ENCODE results near the gene BOC.
A peak's percentile ranks its signal among the peaks of the same experiment; 100 is the strongest.

The BOC gene

GRCh38 chr3:113223475-113224281 lies 12.3 kb downstream of the BOC start:
- DNase-seq (ENCODE audit: insufficient read length, low spot score) (peak; percentile 34), FAIRE-seq (peak; percentile 14)

- FAIRE-seq = no peak
- DNase-seq (ENCODE audit: insufficient read length, low spot score) = no peak
Measured at GRCh38 chr3:113225286-113225685, 13.9 kb downstream of the BOC start.

GRCh38 chr3:113226491-113226890 lies 15.1 kb downstream of the BOC start:
- DNase-seq (ENCODE audit: insufficient read length, low spot score) (no peak), FAIRE-seq (no peak)

GRCh38 chr3:113227146-113227545 lies 15.8 kb downstream of the BOC start:
- DNase-seq (ENCODE audit: insufficient read length, low spot score) (no peak), FAIRE-seq (no peak)

GRCh38 chr3:113228498-113229286 lies 17.3 kb downstream of the BOC start:
- FAIRE-seq (no peak), DNase-seq (ENCODE audit: insufficient read length, low spot score) (no peak)

GRCh38 chr3:113231391-113231790 lies 20.0 kb downstream of the BOC start:
- DNase-seq (ENCODE audit: insufficient read length, low spot score) (no peak), FAIRE-seq (no peak)

- FAIRE-seq (no peak), DNase-seq (ENCODE audit: insufficient read length, low spot score) (no peak)
Measured at GRCh38 chr3:113231827-113232253, 20.5 kb downstream of the BOC start.

- FAIRE-seq (no peak), DNase-seq (ENCODE audit: insufficient read length, low spot score) (no peak)
Measured at GRCh38 chr3:113232342-113232741, 21.0 kb downstream of the BOC start.

- DNase-seq (ENCODE audit: insufficient read length, low spot score) = no peak
- no peak for FAIRE-seq
Measured at GRCh38 chr3:113233497-113233896, 22.1 kb downstream of the BOC start.

GRCh38 chr3:113234028-113234427 lies 22.7 kb downstream of the BOC start:
- FAIRE-seq = no peak
- no peak for DNase-seq (ENCODE audit: insufficient read length, low spot score)

- FAIRE-seq = no peak
- DNase-seq (ENCODE audit: insufficient read length, low spot score) = no peak
Measured at GRCh38 chr3:113234688-113235260, 23.4 kb downstream of the BOC start.

GRCh38 chr3:113238503-113238902 lies 27.1 kb downstream of the BOC start:
- DNase-seq (ENCODE audit: insufficient read length, low spot score) (no peak), FAIRE-seq (no peak)

- FAIRE-seq (no peak), DNase-seq (ENCODE audit: insufficient read length, low spot score) (no peak)
Measured at GRCh38 chr3:113240841-113241240, 29.5 kb downstream of the BOC start.

- no peak for FAIRE-seq
- no peak for DNase-seq (ENCODE audit: insufficient read length, low spot score)
Measured at GRCh38 chr3:113241292-113242095, 30.1 kb downstream of the BOC start.

- DNase-seq (ENCODE audit: insufficient read length, low spot score) = no peak
- FAIRE-seq = no peak
Measured at GRCh38 chr3:113242096-113242581, 30.8 kb downstream of the BOC start.

GRCh38 chr3:113243071-113243470 lies 31.7 kb downstream of the BOC start:
- DNase-seq (ENCODE audit: insufficient read length, low spot score) (no peak), FAIRE-seq (no peak)

- DNase-seq (ENCODE audit: insufficient read length, low spot score) = no peak
- FAIRE-seq = no peak
Measured at GRCh38 chr3:113243846-113244245, 32.5 kb downstream of the BOC start.

- FAIRE-seq (no peak), DNase-seq (ENCODE audit: insufficient read length, low spot score) (no peak)
Measured at GRCh38 chr3:113245761-113246161, 34.4 kb downstream of the BOC start.

GRCh38 chr3:113247068-113247467 lies 35.7 kb downstream of the BOC start:
- DNase-seq (ENCODE audit: insufficient read length, low spot score) = no peak
- FAIRE-seq = no peak

- no peak for FAIRE-seq
- DNase-seq (ENCODE audit: insufficient read length, low spot score) = no peak
Measured at GRCh38 chr3:113247675-113248458, 36.5 kb downstream of the BOC start.

All from GM19239 (cell line).